Cortex of kidney (tissue), 1 donor: ENCODE data around the gene REM2.

ENCODE experiments used
- DNase-seq: peaks from one replicate; lab custom pipeline; 2025; lab: John Stamatoyannopoulos, UW

Gene REM2

DNA sequence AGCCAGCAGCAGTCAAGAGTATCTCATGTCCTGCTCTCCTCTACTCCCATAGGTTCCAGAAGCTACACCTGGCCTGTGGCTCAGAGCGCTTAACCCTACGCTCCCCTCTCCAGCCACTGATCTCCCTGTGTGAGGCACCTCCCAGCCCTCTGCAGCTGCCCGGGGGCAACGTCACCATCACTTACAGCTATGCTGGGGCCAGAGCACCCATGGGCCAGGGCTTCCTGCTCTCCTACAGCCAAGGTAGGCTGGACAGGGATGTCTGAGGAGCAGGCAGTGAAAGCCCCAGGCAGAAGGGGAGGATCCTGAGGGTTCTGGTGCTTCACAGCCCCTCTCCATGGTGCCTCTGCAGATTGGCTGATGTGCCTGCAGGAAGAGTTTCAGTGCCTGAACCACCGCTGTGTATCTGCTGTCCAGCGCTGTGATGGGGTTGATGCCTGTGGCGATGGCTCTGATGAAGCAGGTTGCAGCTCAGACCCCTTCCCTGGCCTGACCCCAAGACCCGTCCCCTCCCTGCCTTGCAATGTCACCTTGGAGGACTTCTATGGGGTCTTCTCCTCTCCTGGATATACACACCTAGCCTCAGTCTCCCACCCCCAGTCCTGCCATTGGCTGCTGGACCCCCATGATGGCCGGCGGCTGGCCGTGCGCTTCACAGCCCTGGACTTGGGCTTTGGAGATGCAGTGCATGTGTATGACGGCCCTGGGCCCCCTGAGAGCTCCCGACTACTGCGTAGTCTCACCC lies 7.8 kb upstream of the REM2 start:
- DNase-seq = no peak

DNA sequence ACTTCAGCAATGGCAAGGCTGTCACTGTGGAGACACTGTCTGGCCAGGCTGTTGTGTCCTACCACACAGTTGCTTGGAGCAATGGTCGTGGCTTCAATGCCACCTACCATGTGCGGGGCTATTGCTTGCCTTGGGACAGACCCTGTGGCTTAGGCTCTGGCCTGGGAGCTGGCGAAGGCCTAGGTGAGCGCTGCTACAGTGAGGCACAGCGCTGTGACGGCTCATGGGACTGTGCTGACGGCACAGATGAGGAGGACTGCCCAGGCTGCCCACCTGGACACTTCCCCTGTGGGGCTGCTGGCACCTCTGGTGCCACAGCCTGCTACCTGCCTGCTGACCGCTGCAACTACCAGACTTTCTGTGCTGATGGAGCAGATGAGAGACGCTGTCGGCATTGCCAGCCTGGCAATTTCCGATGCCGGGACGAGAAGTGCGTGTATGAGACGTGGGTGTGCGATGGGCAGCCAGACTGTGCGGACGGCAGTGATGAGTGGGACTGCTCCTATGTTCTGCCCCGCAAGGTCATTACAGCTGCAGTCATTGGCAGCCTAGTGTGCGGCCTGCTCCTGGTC lies 7.2 kb upstream of the REM2 start:
- DNase-seq = no peak

GRCh38 chr14:22877000-22877501 lies 6.0 kb upstream of the REM2 start:
- no peak for DNase-seq

GRCh38 chr14:22878271-22879246 lies 4.5 kb upstream of the REM2 start:
- no peak for DNase-seq

- no peak for DNase-seq
Measured at GRCh38 chr14:22882064-22882463, 958 bp upstream of the REM2 start.

DNA sequence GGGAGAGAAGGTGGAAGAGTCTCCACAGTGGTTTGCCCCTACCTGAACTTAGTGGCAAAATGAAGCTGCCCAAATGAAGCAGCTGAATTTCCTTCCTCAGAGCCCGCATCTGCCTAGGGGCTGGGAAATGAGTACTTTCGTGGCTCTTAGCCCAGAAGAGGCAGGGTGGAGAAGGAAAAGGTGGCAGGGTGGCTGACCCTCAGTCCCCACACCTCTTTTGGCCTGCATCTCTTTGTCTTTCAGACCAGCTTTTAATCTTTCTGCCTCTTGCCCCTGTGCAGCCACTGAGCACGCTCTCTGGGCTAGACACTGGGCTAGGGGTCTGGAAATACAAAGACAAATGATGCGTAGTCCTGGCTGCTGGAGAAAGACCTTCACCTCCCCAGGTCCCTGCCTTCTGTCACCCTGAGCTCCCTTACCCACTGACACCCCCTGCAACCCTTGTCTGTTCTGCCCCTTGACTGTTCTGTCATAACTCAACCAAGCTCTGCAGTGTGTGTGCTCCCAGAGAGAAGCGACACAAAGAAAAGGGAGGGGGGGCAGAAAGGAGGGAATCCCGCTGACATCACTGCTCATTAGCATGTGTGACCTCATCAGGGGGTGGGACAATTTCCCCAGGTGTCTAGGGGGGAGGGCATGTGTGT lies 371 bp upstream of the REM2 start:
- no peak for DNase-seq

DNA sequence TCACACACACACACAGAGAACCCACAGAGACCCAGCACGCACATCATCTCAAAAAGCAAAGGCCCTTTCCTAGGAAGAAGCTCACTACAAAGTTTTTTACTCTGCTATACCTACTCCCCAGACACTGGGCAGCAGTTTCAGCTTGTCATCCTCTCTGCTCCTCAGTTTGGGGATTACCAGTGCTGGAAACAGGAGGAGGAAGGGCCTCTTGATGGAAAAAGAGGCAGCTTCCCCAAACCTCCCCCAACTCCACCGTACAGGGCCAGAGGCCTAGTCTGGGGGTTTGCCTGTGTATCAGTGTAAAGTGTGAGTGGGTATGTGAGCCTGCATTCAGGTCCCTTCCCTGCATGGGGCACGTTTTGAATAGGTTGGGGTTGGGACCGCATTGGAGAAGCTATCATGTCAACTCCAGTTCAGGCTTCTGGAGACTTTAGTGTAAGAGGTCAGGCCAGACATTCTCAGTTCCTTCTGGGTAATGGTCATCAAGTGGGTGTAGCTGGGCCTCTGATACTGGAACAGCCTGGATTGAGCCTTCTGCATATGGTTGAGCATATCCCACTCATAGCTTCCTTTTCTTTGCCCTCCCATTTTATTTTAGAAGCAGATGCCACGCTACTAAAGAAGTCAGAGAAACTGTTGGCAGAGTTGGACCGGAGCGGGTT lies 1.2 kb downstream of the REM2 start:
- no peak for DNase-seq

DNA sequence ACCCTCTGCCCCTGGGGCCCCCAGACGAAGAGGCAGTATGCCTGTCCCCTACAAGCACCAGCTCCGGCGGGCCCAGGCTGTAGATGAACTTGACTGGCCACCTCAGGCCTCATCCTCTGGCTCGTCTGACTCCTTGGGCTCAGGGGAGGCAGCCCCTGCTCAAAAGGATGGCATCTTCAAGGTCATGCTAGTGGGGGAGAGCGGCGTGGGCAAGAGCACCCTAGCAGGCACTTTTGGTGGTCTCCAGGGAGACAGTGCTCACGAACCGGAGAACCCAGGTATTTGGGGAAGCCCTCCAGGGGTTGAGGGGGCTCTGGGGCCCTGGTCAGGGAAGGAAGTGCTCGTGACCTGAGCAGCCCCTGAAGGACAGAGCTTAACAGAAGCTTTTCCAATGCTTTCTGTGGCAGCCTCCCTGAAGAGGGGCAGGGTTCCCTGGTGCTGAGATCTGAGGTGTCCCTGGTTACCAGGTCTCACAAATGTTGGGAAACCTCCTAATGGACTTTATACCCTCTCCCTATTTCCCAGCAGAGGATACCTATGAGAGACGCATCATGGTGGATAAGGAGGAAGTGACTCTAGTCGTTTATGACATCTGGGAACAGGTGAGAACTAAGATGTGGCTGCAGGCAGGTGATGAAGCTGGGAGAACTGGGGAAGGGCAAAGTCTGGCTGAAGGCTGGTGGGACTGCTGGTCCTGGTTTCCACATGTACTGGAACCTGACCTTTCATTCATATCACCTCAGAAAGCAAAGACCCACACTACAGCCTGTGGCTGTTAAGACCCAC lies 1.9 kb downstream of the REM2 start:
- DNase-seq = no peak

- no peak for DNase-seq
Measured at GRCh38 chr14:22885975-22886374, 3.0 kb downstream of the REM2 start.

- no peak for DNase-seq
Measured at GRCh38 chr14:22886500-22887259, 3.7 kb downstream of the REM2 start.

- DNase-seq = no peak
Measured at GRCh38 chr14:22887260-22887989, 4.4 kb downstream of the REM2 start.

DNA sequence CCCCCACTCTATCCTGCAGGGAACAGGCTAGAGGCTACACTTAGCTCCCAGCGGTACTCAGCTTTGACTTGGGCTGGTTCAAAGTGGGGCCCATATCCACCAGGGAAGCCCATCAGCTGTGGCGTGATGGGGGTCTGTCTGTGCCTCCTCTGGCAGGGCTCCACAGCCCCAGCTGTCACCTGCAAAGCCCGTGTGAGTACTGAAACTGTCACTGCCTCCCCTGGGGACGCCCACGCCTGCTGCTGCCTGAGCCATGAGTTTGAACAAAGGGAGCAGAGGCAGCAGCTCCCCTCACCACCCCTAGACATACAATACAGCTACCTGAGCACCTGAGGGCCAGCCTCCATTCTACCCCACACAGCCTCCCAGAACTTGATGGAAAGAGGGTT lies 5.0 kb downstream of the REM2 start:
- no peak for DNase-seq

- DNase-seq = no peak
Measured at GRCh38 chr14:22888662-22889061, 5.6 kb downstream of the REM2 start.

GRCh38 chr14:22890416-22890815 lies 7.4 kb downstream of the REM2 start:
- DNase-seq = no peak

DNA sequence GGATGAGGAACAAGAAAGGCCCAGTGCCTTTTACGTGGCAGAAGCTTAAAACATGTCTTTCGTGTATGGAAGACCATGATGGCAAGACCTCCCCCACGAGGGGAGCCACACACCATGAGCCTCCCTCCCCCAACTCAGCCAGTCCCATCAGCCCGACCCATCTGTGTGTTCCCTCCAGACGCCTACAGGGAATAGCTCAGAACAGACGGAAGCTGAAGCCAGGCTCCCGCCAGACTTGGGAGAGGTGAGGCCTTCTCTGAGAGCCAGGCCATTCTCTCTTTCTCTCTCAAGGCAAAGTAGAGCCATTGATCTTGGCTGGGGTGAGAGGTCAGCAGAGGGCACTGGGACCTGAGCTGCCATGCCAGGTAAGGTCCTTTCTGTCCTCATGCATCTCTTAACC lies 9.5 kb downstream of the REM2 start:
- no peak for DNase-seq

DNA sequence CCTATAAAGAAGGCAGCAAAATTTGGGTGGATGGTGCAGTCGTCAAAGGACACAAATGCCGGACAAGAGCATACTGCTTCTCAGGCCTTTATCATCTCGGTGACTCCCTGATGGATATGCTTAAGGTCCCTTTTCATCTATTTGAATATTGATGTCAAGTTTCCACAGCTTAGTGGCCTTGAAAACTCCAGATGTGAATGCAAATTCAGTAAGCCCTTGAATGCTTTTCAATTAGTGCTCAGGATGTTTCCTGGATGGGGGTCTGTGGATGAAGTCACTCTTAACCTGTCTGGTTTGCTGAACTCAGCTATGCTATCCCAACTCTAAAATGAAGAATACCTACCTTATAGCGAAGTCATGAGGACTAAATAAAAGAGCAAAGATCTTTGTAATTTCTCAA lies 10.7 kb downstream of the REM2 start:
- DNase-seq = no peak

DNA sequence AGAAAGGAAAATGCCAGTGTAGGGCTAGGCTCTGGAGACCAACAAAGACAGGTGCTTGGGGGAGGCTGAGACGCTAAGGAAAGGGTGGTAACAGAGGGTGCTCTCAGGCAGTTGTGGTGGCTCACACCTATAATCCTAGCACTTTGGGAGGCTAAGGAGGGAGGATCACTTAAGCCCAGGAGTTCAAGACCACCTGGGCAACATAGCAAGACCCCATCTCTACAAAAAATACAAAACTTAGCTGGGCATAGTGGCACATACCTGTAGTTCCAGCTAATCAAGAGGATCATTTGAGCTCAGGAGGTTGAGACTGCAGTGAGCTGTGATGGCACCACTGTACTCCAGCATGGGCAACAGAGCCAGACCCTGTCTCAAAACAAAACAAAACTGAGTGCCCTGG lies 12.4 kb downstream of the REM2 start:
- DNase-seq = no peak

GRCh38 chr14:22896356-22896755 lies 13.3 kb downstream of the REM2 start:
- no peak for DNase-seq

DNA sequence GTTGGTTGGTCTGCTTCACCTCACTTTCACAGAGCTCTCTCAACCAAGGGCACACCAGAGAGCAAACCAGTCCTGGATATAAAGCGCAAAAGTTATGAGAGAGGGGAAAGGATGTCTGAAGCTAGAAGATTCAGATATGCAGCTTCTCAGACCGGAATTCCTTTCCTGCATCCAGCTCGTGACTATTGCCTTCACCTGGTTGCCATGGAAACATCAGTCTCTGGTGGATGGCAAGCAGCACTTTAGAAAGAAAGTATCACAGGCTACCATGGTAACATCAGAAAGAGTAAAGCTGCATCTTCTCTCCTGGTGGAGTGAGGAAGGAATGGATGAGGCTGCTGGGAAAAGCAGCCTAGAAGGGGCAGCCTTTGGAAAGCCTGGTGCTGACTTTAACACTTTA lies 13.7 kb downstream of the REM2 start:
- DNase-seq = no peak
